Natural killer cell (primary cell): ENCODE results near the gene GAS2. TPM values are rescaled to one million over a fixed set of nuclear protein-coding genes. Genes with fewer than 3 reads are reported as not detected.

Experiments used
- ATAC-seq, 3 donors: fragments of 150-1000 bp in 2 of 3; fragments of 200-7000 bp in 1 of 3; cut with Tn5 transposase; 1 replicate in 1 of 3; 2 replicates in 2 of 3; pipeline ENCODE4 v1.10.0; 2021; ENCODE audit warnings: mild to moderate bottlenecking in 2 of 3, moderate library complexity in 2 of 3
- DNase-seq, 2 donors: peaks; one replicate each; pipeline versions ENCODE4 v3.0.0 to v3.0.0-alpha.2; 2013 to 2021; ENCODE audit warnings: mixed read lengths in 1 of 2
- H3K27ac ChIP-seq: one replicate; pipeline ENCODE4 v1.5.1; 2013; ENCODE audit warnings: mild to moderate bottlenecking, low read length
- H3K27me3 ChIP-seq: one replicate; pipeline ENCODE4 v1.6.1; 2013; ENCODE audit warnings: low read length; ENCODE audit not compliant: control insufficient read depth, insufficient read depth
- H3K36me3 ChIP-seq: one replicate; pipeline ENCODE4 v1.6.1; 2013; ENCODE audit warnings: low read length; ENCODE audit not compliant: control insufficient read depth, insufficient read depth
- H3K4me1 ChIP-seq: one replicate; pipeline ENCODE4 v1.6.1; 2013; ENCODE audit warnings: low read length; ENCODE audit not compliant: control insufficient read depth, insufficient read depth
- H3K4me3 ChIP-seq: one replicate; pipeline ENCODE4 v1.5.1; 2013; ENCODE audit warnings: low read length
- H3K9me3 ChIP-seq: one replicate; pipeline ENCODE4 v1.6.1; 2013; ENCODE audit warnings: low read length; ENCODE audit not compliant: control insufficient read depth, insufficient read depth
- H3K27ac Mint-ChIP-seq, 2 donors: one replicate each; pipeline ENCODE4 v1.8.0; 2022; ENCODE audit warnings: mild to moderate bottlenecking in 2 of 2, mixed read lengths in 2 of 2, moderate library complexity in 1 of 2
- H3K27me3 Mint-ChIP-seq, 2 donors: one replicate each; pipeline ENCODE4 v1.8.0; 2022; ENCODE audit warnings: low read depth in 2 of 2, mixed read lengths in 2 of 2
- H3K36me3 Mint-ChIP-seq: one replicate; pipeline ENCODE4 v1.8.0; 2022; ENCODE audit warnings: mixed read lengths
- H3K4me1 Mint-ChIP-seq, 2 donors: one replicate each; pipeline ENCODE4 v1.8.0; 2022; ENCODE audit warnings: mixed read lengths in 2 of 2
- H3K4me3 Mint-ChIP-seq: one replicate; pipeline ENCODE4 v1.8.0; 2022; ENCODE audit warnings: mild to moderate bottlenecking, moderate library complexity, mixed read lengths
- H3K9me3 Mint-ChIP-seq, 2 donors: one replicate each; pipeline ENCODE4 v1.8.0; 2022; ENCODE audit warnings: mixed read lengths in 2 of 2
- WGBS: methylation state at CpG from one replicate; pipeline ENCODE4 v1.1.7; 2013; ENCODE audit warnings: missing lambda C conversion rate; ENCODE audit not compliant: insufficient coverage; 5-methylcytosine and 5-hydroxymethylcytosine counted together
- intact Hi-C: fragments of 100-400 bp; cut with micrococcal nuclease; formaldehyde crosslinking; loops from one replicate; pipeline ENCODE4 v1.14.2; 2022
- total RNA-seq, 4 donors: library from RNA; stranded (reverse); fragments of 120-200 nt in 1 of 4; gene quantifications; one replicate each; pipeline versions ENCODE4 v1.2.3 to v1.2.4, GENCODE V29; 2013 to 2022
- TF ChIP-seq, protein P1 (sequence below): fragments of 200-600 bp; IDR thresholded peaks from one replicate; pipeline ENCODE4 v1.8.0; 2022; ENCODE audit warnings: antibody characterized with exemption

GAS2 gene
- total RNA-seq, 3 donors from 2014 or later (not counting 1 experiment from before 2014, with no cell fraction given): 2.0 to 3.5 (median 2.5) TPM

DNA sequence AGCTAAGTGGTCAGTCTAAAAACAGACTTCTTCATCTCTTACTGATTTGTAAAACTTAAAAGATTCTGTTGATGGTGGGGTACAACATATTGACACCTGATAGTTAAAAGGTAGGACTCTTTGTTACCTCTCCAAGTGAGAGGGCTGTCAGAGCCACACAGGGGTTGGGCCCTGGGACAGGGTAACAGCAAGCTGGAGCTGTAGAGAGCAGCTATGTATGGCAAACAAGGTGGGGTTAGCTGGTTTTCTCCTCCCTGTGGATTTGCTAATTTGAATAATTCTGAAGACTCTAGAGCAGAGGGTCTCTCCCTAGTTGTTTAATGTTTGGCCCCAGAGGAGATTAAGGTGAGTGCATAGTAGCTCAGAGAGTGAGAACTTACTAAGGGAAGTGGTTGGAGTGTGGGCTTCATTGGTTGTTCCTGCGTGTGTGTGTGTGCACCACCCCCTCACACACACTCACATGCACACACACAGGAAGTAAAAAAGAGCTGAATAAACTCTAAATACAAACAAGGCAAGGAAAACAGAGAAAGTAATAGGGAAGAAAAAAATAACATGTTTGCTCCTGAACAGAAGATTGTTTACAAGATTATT, 9.2 kb upstream of the GAS2 start:
- no peaks in the 10 kb centered on the region for H3K36me3 Mint-ChIP-seq
- no peaks in the 10 kb centered on the region for H3K36me3 ChIP-seq
- peaks cover 10% of the 10 kb centered on the region for H3K4me1 ChIP-seq
- no peaks in the 10 kb centered on the region for H3K27me3 ChIP-seq
- intact Hi-C loops: no loop called here
- H3K27ac Mint-ChIP-seq: peak overlapping the region; percentile 50 to 75
- H3K9me3 ChIP-seq: no peaks in the 10 kb centered on the region
- H3K27me3 Mint-ChIP-seq: no peaks in the 10 kb centered on the region
- ATAC-seq (peak; percentile 79 to 97 (median 93)), DNase-seq (peak in 1 of 2 donors; percentile 47)
- no CpG with 5 or more reads among the region's 1 CpG for WGBS
- peaks cover 25 to 28% of the 10 kb centered on the region in 2 donors for H3K4me1 Mint-ChIP-seq
- peak overlapping the region; percentile 65 for H3K27ac ChIP-seq
- TF ChIP-seq, protein P1, sequence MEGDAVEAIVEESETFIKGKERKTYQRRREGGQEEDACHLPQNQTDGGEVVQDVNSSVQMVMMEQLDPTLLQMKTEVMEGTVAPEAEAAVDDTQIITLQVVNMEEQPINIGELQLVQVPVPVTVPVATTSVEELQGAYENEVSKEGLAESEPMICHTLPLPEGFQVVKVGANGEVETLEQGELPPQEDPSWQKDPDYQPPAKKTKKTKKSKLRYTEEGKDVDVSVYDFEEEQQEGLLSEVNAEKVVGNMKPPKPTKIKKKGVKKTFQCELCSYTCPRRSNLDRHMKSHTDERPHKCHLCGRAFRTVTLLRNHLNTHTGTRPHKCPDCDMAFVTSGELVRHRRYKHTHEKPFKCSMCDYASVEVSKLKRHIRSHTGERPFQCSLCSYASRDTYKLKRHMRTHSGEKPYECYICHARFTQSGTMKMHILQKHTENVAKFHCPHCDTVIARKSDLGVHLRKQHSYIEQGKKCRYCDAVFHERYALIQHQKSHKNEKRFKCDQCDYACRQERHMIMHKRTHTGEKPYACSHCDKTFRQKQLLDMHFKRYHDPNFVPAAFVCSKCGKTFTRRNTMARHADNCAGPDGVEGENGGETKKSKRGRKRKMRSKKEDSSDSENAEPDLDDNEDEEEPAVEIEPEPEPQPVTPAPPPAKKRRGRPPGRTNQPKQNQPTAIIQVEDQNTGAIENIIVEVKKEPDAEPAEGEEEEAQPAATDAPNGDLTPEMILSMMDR: no peak
- no peak overlapping the region for H3K4me3 ChIP-seq
- no peaks in the 10 kb centered on the region for H3K9me3 Mint-ChIP-seq
- H3K4me3 Mint-ChIP-seq: peak overlapping the region; percentile 52

DNA sequence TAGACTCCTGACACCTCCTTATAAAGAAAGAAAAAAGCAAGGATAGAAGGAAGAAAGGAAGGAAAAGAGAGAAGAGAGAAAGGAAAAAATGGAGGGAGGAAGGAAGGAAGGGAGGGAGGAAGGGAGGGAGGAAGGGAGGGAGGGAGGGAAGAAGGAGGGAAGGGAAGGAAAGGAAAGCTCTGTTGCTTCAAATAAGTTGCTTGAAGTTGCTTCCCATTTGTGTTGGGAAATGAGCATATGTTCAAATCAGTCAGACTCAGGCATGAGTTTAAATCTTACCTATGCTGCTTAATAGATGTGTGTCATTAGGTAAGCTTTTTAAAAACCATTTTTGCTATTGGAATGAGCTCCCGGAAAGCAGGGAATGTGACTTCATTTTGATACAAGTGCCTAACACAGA, 6.6 kb upstream of the GAS2 start:
- H3K27ac Mint-ChIP-seq: no peak overlapping the region
- no peak overlapping the region for H3K4me3 Mint-ChIP-seq
- H3K27me3 Mint-ChIP-seq: peaks cover 6 to 18% of the 10 kb centered on the region in 2 donors
- no peaks in the 10 kb centered on the region for H3K9me3 ChIP-seq
- peaks cover 10% of the 10 kb centered on the region for H3K4me1 ChIP-seq
- H3K36me3 Mint-ChIP-seq: no peaks in the 10 kb centered on the region
- TF ChIP-seq, protein P1: no peak
- WGBS: 100% methylated on average over 1 of the region's 1 CpG
- no peak for ATAC-seq
- H3K9me3 Mint-ChIP-seq: no peaks in the 10 kb centered on the region
- no peaks in the 10 kb centered on the region for H3K36me3 ChIP-seq
- DNase-seq: no peak
- no peak overlapping the region for H3K4me3 ChIP-seq
- H3K27me3 ChIP-seq: peaks cover 5% of the 10 kb centered on the region
- no peak overlapping the region for H3K27ac ChIP-seq
- intact Hi-C loops: no loop called here
- peaks cover 25 to 28% of the 10 kb centered on the region in 2 donors for H3K4me1 Mint-ChIP-seq

DNA sequence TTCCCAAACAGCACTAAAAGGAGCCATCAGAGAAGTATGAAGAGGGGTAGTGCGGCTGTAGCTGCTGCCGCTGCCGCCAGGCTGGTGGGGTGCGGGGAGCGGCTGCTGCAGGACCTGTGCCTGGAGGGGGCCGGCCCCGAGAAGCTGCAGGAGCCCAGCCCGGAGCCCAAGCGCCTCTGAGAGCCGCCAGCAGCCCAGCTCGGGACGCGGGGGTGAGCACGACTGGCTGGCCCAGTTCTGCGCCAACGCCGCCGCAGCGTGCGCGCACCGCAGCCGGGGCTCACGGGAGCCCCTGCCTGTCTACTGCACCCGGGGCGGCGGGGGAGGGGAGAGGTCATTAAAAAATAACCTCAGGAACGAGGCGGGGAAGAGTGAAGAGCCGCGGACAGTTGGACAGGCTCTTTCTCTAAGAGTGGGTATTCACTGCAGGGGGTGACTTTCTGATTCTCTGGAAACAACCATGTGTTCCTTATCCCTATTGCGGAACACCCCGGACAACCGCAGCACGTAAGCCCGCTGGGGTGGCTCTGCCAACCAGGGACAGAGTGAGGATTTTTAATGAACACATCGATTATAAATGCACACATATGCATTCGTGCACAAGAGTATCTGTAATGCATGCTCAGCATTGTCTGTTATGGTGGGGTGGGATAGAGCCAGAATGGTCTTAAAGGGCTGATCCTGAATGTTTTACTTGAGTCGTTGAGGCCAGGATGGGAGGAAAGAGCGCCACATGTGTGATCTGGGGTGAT, 453 bp downstream of the GAS2 start:
- peak in 1 of 2 donors; percentile 21 for DNase-seq

More for the DNA sequence above, 453 bp downstream of the GAS2 start:
- Histone ChIP-seq H3K4me3 (no peak overlapping the region), H3K27ac (no peak overlapping the region), H3K36me3 (no peaks in the 10 kb centered on the region), H3K9me3 (no peaks in the 10 kb centered on the region), H3K4me1 (peaks cover 9% of the 10 kb centered on the region), H3K27me3 (peaks cover 39% of the 10 kb centered on the region)
- H3K27me3 Mint-ChIP-seq: peaks cover 52 to 70% of the 10 kb centered on the region in 2 donors
- ATAC-seq: peak in 2 of 3 donors; percentile 46 to 61
- peaks cover 11 to 13% of the 10 kb centered on the region in 2 donors for H3K4me1 Mint-ChIP-seq
- H3K9me3 Mint-ChIP-seq: no peaks in the 10 kb centered on the region
- no peaks in the 10 kb centered on the region for H3K36me3 Mint-ChIP-seq
- H3K27ac Mint-ChIP-seq: no peak overlapping the region
- intact Hi-C loops: no loop called here
- TF ChIP-seq, protein P1: no peak
- peak overlapping the region; percentile 68 for H3K4me3 Mint-ChIP-seq
- WGBS: 8% methylated on average over 40 of the region's 40 CpGs
